GM19043 (cell line): Measurements from ENCODE around the gene GIPC3.
"Not testable (repeated sequence)": the region's sequence is repeated elsewhere in the genome, so short reads cannot be mapped to it uniquely, and the experiment has no call there.

ENCODE experiments used
- ATAC-seq: cut with Tn5 transposase; IDR thresholded peaks from one replicate; pipeline ENCODE4 v1.9.1; 2021; ENCODE audit warnings: low read depth; ENCODE audit not compliant: unreplicated experiment

The GIPC3 gene

DNA sequence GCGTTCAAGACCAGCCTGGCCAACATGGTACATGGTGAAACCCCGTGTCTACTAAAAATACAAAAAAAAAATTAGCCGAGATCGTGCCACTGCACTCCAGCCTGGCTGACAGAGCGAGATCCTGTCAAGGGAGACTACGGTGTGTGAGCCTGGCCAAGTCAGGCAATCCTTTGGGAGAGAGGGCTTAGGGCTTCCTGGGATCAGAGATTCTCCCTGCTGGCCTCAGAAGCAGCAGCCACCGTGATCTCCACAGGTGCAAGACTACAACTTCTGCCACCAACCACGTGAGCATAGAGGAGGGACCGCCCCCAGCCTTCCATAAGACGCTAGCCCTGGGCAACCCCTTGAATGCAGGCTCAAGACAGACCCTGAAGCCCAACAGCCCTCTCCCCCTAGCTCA lies 35.5 kb upstream of the GIPC3 start:
- no peak for ATAC-seq

DNA sequence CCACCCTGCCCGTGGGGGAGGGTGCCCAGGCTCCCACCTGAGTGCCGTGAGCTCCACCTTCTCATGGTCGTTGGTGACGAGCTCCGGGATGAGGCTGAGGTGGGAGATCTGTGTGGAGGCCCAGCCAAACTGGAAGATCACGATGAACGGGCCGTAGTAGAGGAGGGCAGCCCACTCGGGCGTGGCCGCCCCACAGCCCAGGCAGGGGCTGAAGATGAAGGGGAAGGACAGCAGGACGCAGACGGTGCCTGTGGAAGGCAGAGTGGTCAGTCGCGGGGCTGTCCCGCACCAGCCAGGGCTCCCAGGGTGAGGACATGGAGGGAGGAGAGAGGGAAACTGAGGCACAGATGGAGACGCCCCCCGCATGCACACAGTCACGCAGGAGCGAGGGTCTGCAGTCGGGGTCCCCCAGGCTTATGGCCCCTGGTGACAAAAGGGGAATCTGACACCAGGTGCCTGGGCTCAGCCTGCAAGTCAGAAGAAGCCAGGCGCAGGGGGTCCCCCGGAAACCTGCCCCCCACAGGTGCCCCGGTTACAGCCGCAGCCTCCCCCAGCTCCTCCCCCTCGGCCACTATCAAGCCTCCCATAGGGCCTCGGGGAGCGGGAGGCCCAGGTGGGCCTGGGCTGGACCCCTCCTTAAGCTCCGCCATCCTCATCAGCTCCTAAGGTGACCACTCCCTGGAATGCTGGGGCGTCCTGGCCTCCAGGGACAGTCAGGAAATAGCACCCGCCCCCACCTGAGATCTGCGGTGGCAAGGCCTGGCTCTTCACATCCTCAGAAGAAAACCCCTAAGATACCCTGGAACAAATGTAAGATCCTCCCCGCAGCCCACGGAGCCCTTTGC lies 34.1 kb upstream of the GIPC3 start:
- ATAC-seq = no peak

DNA sequence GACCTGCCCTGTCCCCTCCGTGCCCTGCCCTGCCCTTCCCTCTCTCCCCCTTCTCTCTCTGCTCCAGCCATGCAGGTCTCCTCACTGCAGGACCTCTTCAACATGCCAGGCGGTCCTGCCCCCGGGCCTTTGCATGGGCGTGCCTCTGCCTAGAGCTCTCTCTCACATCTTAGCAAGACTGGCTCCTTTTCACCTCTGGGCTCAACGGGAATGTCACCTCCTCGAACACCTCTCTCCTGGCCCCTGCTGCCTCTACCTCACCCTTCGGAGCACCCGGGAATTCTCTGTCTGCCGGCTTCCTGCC lies 33.5 kb upstream of the GIPC3 start:
- ATAC-seq = no peak

DNA sequence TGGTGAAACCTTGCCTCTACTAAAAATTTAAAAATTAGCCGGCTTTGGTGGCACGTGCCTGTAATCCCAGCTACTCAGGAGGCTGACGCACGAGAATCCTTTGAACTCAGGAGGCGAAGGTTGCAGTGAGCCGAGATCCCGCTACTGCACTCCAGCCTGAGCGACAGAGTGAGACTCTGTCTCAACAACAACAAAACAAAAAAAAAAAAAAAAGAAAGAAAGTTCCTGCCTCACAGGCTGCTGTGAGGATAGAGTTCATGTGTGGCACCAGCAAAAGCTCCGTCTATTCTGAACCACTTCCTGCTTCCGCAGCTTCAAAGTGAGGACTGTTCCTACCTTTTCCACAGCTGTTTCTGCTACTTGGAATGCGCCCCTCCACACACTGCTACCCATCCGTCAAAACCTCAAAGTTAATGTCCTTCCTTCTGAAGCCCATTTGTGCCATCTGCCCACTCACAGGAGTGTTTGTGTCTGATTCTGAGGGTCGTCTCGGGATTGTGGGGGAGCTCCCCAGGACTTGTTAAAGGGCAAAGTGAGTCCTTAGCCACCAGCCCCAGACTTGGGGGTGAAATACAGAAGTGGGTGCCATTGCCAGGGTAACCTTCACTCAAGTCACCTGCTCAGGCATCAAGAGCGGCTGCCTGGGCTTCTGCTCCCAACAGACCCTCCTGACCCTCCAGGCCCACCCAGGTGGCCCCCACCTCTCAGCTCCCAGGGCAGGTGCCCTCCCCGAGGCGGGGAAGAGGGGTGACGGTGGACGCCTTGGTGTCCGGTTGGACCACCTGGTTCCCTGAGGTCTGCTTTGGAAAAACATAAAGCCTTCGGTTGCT lies 30.8 kb upstream of the GIPC3 start:
- ATAC-seq = no peak

DNA sequence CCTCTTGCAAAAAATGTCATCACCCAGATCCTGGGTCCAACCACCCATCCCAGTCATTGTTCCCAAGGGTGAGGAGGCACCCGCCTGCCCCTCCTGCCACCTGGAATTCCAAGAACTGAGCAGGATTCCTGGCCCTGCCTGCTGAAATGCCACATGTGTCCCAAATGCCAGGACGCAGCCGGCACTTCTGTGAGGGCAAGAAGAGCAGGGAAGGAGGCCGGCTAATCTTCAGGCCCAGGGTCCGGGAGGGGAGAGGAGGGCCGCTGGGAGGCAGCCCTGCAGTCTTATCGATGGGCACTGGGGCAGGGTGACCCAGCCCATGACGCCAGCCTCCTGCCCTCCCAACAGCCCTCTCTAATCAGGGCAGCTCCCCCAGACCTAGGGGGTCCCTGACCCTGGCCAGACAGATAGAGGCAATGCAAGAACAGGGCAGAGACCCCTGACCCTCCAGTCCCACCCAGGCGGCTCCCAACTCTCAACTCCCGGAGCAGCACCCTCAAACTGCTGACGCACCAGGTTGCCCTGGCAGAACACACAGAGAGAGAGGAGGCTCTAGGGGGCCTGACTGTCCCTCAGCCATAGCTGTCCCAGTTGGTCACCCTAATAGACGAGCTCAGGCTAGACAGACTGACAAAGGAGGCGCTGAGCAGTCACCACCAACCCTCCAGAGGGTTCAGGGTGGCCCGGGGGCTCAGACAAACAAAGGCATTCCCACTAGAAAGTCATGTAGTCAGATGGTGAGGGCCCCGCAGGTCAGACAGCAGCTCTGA lies 29.4 kb upstream of the GIPC3 start:
- ATAC-seq = no peak

DNA sequence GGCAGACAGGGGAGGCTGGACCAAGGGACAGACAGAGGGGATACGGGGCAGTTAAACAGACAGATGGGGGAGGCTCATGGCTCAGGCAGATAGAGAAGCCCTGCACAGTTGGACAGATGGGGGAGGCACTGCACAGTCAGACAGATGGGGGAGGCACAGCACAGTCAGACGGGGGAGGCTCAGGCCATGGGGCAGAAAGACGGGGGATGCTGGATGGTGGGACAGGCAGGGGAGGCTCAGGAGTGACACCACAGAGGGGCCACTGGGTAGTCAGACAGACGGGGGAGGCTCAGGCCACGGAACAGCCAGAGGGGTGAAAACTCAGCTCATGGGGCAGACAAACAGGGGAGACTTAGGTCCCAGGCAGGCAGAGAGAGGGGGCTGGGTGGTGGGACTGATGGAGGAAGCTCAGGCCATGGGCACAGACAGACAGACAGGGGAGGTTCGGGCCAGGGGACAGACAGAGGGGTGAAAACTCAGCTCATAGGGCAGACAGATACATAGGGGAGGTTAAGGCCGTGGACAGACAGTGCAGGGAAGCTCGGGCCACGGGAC lies 28.8 kb upstream of the GIPC3 start:
- no peak for ATAC-seq

DNA sequence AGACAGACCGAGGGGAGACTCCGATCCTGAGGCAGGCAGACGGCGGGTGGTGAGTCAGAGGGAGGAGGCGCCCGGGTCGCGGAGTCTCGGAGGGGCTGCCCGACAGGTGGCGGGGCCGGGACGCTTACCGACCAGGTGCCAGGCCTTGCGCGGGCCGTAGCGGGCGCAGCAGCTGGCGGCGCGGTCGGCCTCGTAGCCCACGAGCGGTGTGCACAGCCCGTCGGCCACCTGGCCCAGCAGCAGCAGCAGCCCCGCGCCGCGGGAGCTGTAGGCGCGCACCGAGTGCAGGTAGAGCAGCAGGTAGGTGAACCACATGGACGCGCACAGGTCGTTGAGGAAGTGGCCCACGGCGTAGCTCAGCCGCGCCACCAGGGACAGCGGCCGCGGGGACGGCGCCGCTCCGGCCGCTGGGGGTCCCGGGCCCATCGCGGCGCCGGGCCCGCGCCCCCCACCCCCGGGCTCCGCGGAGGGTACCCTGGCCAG lies 28.3 kb upstream of the GIPC3 start:
- peak; percentile 8 for ATAC-seq

DNA sequence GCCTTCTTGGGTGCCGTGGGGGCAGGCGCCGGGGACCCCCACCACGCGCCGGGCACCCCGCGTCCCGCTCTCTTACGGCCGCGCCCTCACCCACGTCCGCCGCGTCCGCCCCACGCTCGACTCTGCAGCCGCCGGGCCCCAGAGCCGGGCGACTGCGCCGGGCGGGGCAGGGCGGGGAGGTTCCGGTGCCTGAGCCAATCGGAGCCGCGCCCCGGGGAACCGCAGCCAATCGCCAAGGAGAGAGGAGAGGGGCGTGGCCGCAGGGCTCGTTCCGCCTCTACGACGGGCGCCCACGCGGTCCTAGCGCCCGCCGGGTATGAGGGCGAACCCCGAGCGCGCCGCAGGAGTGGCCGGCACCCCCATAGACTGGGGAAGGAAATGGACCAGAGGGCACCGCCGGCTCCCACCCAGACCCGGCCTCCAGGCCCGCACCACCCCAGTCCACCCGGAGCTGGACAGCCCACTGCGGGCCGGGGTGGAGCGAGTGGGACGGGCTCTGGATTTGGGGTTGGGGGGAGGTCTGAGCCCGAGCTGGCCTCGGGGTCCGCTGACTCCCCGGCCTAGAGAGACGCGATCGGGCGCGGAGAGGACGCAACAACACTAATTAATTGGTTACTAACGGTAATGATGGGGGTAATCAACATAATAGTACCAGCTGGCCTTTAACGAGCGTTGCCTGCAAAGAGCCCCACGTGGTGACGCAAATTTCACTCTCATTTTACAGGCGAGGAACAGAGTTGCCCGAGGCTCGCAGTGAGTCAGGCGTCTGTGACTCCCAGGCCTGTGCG lies 27.6 kb upstream of the GIPC3 start, which contains the start of gene MFSD12:
Gene MFSD12, minus strand, starts transcription at position 126 of the 788 bp plus-strand sequence. CDS start 183 bp downstream, outside the sequence.
- peak; percentile 72 for ATAC-seq

DNA sequence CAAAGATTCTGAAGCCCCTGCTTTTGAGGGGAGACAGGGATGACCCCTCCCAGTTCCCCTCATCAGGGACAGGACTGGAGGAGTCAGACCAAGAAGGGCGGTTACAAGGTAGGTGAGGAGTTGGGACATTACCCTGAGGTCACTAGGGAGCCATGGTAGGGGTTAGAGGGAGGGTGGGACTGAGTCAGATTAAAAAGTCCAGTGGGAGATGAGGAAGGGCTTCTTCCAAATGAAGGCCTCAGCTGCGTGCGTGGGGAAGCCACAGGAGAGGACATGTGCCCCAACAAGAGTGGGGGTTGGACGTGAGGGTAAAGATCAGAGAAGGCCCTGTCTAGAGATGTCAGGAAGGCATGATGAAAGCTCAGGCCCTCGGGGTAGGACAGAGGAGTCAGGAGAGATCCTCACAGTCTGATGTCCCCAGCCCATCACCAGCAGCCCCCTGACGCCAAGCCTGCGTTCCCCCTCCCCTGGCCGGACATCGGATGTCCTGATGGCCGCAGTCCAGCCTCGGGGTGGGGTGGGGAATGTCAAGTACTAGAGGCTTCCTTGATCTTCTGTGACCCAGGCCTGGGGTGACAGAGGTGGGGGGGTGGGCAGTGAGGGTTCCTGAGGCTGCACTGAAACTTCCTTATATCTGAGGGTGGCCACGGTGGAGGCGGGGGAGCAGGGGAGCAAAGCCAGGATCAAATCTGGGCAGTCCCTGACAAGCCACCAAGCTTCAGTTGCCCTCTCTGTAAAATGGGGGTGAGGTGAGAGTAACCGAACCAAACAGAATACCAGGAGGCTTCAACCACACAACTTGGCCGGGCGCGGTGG lies 21.4 kb upstream of the GIPC3 start:
- ATAC-seq = no peak

DNA sequence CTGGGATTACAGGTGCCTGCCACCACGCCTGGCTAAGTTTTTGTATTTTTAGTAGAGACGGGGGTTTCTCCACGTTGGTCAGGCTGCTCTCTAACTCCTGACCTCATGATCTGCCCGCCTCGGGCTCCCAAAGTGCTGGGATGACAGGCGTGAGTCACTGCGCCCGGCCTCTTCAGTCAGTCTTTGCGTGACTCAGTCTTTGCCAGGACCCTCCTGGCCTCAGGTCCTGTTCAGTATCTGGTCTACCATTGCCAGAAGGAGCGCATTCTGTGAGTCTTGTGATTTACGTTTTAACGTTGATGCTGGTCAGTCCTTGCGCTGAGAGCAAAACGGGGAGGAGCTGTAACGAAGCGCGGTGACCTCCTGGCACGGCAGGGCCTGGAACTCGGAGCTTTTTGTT lies 20.1 kb upstream of the GIPC3 start:
- ATAC-seq = no peak

DNA sequence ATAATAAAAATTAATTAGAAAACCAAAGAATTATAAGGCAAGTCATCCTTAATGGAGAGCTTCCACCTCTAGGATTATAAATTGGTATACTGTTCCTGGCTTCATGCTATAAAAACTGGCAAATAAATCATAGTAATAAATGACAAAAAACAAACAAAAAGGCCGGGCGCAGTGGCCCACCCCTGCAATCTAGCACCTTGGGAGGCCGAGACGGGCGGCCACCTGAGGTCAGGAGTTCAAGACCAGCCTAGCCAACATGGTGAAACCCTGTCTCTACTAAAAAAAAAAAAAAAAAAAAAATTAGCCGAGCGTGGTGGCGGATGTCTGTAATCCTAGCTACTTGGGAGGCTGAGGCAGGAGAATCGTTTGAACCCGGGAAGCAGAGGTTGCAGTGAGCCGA lies 15.2 kb upstream of the GIPC3 start:
- not testable (repeated sequence) for ATAC-seq

DNA sequence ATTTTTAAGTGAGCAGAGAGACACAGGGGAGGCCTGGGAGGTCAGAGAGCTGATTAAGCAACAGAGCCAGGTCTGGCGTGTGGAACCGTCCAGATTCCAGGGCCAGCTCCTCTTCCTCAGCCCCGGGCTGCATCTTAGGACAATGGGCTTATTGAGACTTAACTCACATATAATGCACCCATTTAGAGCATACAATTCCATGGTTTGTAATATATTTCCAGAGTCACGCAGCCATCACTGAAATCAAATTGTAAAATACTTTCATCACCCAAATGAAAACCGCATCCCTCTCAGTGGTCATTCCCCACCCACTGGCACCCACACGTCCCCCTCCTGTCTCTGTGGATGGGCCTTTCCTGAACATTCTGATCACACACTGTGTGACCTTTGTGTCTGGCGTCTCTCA lies 14.7 kb upstream of the GIPC3 start:
- ATAC-seq = no peak

DNA sequence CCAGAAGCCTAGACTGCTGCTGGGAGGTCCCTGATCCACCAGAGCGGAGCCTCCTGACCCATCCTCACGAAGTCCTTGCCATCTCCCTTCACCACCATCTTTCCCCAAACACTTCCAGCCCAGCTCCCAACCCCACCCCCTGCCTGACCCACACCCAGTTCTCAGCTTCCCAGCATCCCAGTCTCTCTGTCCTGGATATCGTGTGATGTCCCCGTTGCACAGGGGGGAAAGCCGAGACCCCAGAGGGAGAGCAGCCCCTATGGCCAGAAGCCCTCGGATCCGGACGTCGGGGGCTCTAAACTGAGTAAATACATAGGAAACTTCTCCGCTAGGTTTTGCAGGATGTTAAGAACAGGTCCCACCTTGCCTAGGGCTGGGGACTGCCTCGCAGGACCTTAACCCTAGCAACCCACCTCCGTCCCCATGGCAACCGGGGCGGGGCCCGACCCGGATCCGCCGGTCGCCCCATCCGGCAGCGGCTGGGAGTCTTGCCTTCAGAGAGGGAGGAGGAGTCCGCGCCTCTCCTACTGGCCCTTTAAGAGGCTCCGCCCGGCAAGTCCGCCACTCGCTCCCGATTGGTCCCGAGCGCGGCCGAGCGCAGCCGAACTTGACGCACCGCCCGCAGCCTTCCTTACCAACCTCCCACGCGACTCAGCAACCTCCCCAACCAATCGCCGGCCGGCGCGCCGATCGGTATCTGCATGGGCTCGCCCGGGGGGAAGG lies 13.0 kb upstream of the GIPC3 start:
- peak; percentile 92 for ATAC-seq

DNA sequence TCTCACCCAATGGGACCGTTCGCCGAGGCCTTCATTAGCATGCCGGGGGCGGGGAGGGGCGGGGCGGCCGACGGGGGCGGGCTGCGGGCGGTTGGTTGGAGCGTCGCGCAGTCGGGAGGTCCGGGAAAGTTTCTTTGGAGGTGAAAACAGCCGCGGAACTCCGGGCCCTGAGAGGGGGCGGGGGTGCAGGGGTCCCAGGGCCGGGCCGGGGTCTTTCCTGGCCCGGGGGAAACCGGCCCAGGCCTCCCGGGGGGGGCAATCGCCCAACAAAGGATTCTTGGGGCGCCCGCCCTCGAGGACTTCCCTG lies 12.5 kb upstream of the GIPC3 start, which contains the start of gene HMG20B:
Gene HMG20B, plus strand, starts transcription at position 90 of the 307 bp plus-strand sequence. CDS start 366 bp downstream, outside the sequence.
- no peak for ATAC-seq

DNA sequence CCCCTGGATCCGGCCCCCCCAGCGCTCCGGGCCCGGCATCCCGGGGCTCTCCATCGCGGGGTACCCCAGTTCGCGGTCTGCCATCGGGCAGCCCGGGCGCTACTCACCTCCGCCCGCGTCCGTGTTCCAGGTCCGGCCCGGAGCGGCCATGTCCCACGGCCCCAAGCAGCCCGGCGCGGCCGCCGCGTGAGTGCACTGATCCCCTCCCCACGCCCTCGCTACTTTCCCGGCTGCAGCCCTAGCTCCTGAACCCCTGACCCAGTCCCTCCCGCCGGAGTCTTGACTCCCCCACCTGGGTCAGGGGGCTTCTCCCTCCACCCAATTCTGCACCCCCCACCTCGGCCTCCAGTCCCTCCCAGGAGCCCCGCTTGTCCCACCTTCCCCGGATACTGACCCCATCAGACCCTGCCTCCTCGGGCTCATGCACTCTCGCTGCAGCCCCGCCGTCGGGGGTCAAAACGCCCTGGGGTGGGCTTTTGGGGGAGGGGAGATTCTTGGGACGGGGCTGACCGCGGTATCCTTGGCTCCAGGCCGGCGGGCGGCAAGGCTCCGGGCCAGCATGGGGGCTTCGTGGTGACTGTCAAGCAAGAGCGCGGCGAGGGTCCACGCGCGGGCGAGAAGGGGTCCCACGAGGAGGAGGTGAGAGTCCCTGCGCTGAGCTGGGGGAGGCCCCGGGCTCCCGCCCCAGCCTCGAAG lies 12.0 kb upstream of the GIPC3 start:
- no peak for ATAC-seq

DNA sequence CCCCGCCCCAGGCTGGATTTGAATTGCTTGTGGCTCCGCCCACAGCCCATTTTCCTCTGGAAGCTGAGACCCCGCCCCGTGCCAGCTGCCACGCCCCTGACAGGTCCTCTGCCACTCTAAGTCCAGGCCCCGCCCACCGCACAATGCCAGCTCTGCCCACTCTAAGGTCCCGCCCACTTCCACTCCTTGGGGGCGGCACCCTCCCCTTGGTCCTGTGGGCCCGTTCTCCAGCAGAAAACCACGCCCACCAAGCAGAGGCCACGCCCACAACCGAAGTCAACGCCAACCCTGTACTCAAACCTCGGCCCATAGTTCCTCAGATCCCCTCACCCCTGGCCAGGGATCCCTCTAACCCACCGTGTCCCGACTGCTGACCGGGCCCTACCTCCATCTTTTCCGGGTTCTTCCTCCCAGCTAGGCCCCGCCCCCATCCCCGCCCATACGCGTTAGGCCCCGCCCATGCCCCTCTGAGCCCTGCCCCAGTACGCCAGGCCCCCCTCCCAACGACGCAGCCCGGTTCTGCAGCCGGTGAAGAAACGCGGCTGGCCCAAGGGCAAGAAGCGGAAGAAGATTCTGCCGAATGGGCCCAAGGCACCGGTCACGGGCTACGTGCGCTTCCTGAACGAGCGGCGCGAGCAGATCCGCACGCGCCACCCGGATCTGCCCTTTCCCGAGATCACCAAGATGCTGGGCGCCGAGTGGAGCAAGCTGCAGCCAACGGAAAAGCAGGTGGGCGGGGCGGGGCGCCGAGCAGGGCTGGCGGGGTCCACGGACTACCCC lies 11.2 kb upstream of the GIPC3 start:
- ATAC-seq = no peak

DNA sequence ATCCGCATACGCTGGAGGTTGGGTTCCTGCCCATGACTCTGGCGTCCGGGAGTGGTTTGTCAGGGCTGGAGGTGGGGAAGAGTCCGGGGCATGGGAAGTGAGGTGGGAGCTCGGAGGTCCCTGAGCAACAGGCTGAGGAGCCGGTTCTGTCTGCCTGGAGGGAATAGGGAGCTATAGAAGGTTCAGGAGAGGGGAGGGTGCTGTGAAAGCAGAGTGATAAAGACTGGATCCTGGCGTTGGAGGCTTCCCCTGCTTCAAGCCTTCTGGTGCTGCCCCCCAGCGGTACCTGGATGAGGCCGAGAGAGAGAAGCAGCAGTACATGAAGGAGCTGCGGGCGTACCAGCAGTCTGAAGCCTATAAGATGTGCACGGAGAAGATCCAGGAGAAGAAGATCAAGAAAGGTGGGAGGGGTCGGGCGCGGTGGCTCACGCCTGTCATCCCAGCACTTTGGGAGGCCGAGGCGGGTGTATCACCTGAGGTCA lies 10.0 kb upstream of the GIPC3 start:
- ATAC-seq = no peak
